A549 (cell line): ENCODE data around the gene MARK3.

Experiments
- CTCF ChIP-seq: fragments of >200 bp; sonication (Bioruptor Twin); formaldehyde crosslinking; IDR thresholded peaks from 3 replicates; pipeline ENCODE4 v1.5.1; 2016
- EP300 ChIP-seq, 2 experiments: fragments of >200 bp; sonication (Bioruptor Twin); formaldehyde crosslinking; IDR thresholded peaks; 2 replicates in 1 of 2; 3 replicates in 1 of 2; pipeline ENCODE4 v1.6.1; 2016 to 2017
- ESRRA ChIP-seq: fragments of 150-350 bp; IDR thresholded peaks from 2 replicates; pipeline ENCODE4 v1.6.1; 2014; ENCODE audit warnings: mild to moderate bottlenecking, low read length, borderline replicate concordance
- MAX ChIP-seq: IDR thresholded peaks from 2 replicates; pipeline ENCODE4 v1.6.1; 2012
- POLR2A ChIP-seq: IDR thresholded peaks from 2 replicates; pipeline ENCODE4 v1.6.1; 2012; ENCODE audit warnings: mild to moderate bottlenecking, low read length
- SMC3 ChIP-seq: fragments of >200 bp; sonication (Bioruptor Twin); formaldehyde crosslinking; IDR thresholded peaks from 3 replicates; pipeline ENCODE4 v1.6.1; 2018; ENCODE audit warnings: inconsistent platforms

- no peak for TF ChIP-seq POLR2A
- no peak for TF ChIP-seq ESRRA
- no peak for TF ChIP-seq CTCF
- no peak for TF ChIP-seq EP300 (IDR thresholded peaks at IDR 0.05)
- TF ChIP-seq MAX = no peak
- TF ChIP-seq SMC3 = no peak
These were observed 43.7 kb downstream of the MARK3 start for GRCh38 chr14:103428723-103429556.
